SU-DHL-6 (cell line): ENCODE data around the gene GRIN3B.

ENCODE experiments used
- H2AFZ ChIP-seq: fragments of 200-600 bp; sonication (generic); 2 replicates; pipeline ENCODE4 v1.6.1; 2014; ENCODE audit warnings: low read depth, mild to moderate bottlenecking, moderate library complexity, mixed read lengths, antibody characterized with exemption, low read length; ENCODE audit not compliant: severe bottlenecking
- H3F3A ChIP-seq: fragments of 200-600 bp; shearing (Covaris generic); 2 replicates; pipeline ENCODE4 v1.6.0; 2016; ENCODE audit warnings: antibody characterized with exemption, mild to moderate bottlenecking; ENCODE audit not compliant: insufficient read depth
- H3K27ac ChIP-seq: fragments of 200-600 bp; sonication (generic); 2 replicates; pipeline ENCODE4 v1.5.1; 2016; ENCODE audit warnings: low read depth, mild to moderate bottlenecking, low read length, moderate library complexity, mixed read lengths
- H3K27me3 ChIP-seq: fragments of 200-600 bp; sonication (generic), shearing (Covaris generic); 2 replicates; pipeline ENCODE4 v1.6.0; 2014; ENCODE audit warnings: mild to moderate bottlenecking, low read length
- H3K36me3 ChIP-seq: fragments of 200-600 bp; sonication (generic); 2 replicates; pipeline ENCODE4 v1.6.1; 2014; ENCODE audit warnings: mild to moderate bottlenecking, low read length, mixed read lengths
- H3K4me2 ChIP-seq: fragments of 300-600, 200-600 bp; shearing (Covaris generic), sonication (generic); 2 replicates; pipeline ENCODE4 v1.6.0; 2014; ENCODE audit warnings: low read length, low read depth, mild to moderate bottlenecking; ENCODE audit not compliant: poor library complexity, severe bottlenecking
- H3K4me3 ChIP-seq: fragments of 200-600 bp; sonication (generic); 2 replicates; pipeline ENCODE4 v1.5.1; 2014; ENCODE audit warnings: antibody characterized with exemption, low read length, mild to moderate bottlenecking, mixed read lengths; ENCODE audit not compliant: insufficient read depth, poor library complexity, severe bottlenecking
- H3K79me2 ChIP-seq: fragments of 200-600 bp; sonication (generic); 2 replicates; pipeline ENCODE4 v1.6.1; 2014; ENCODE audit warnings: mild to moderate bottlenecking, low read length, moderate library complexity; ENCODE audit not compliant: insufficient read depth
- H3K9ac ChIP-seq: fragments of 200-600 bp; sonication (generic); 2 replicates; pipeline ENCODE4 v1.7.0; 2014; ENCODE audit warnings: mild to moderate bottlenecking, low read length
- H3K9me2 ChIP-seq: fragments of 200-600 bp; sonication (generic); replicated peaks from 2 replicates; pipeline ENCODE4 v1.6.1; 2014; ENCODE audit warnings: low read length; ENCODE audit not compliant: insufficient read depth
- H3K9me3 ChIP-seq: fragments of 200-600 bp; sonication (generic); 2 replicates; pipeline ENCODE4 v1.6.1; 2014; ENCODE audit warnings: low read length, mixed read lengths; ENCODE audit not compliant: insufficient read depth
- H4K20me1 ChIP-seq: fragments of 200-600 bp; sonication (generic); 2 replicates; pipeline ENCODE4 v1.6.1; 2014; ENCODE audit warnings: low read depth, mild to moderate bottlenecking, antibody characterized with exemption, low read length, moderate library complexity, mixed read lengths
- EZH2phosphoT487 ChIP-seq: fragments of 200-600 bp; sonication (generic), shearing (Covaris generic); conservative IDR thresholded peaks from 2 replicates; pipeline ENCODE4 v1.6.1; 2018; ENCODE audit warnings: mild to moderate bottlenecking, antibody characterized with exemption, low read length, moderate library complexity, mixed read lengths
- TF ChIP-seq, protein P1 (sequence below): fragments of 200-600 bp; sonication (generic); IDR thresholded peaks from one replicate; pipeline ENCODE4 v1.5.1; 2017; ENCODE audit warnings: antibody characterized with exemption, mild to moderate bottlenecking, low read length, moderate library complexity; ENCODE audit not compliant: insufficient read depth, poor library complexity, severe bottlenecking

GRIN3B gene

DNA sequence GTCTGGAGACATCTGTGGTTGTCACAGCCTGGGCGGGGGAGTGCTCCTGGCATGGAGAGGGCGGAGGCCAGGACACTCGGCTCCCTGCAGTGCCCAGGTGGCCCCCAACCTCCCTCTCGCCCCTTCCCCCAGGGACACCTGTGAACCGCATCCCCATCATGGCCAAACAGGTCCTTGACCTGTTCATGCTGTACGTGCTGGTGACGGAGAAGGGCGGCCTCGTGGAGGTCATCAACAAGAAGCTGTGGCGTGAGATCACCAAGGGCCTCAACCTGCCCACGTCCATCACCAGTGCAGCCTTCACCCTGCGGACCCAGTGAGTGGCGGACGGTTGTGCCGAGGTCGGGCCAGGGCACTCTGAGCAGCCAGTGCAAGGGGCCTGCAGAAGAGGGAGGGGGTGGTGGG, 36.1 kb upstream of the GRIN3B start:
- Histone ChIP-seq H3K4me2 (no peak overlapping the region), H3K79me2 (no peaks in the 10 kb centered on the region), H4K20me1 (no peaks in the 10 kb centered on the region), H3K9me2 (no peaks in the 10 kb centered on the region), H3K27ac (no peak overlapping the region), H3F3A (no peaks in the 10 kb centered on the region), H3K9me3 (no peaks in the 10 kb centered on the region), H3K4me3 (no peak overlapping the region), H3K27me3 (no peaks in the 10 kb centered on the region), H3K36me3 (no peaks in the 10 kb centered on the region), H3K9ac (no peak overlapping the region), H2AFZ (no peak overlapping the region)
- TF ChIP-seq, protein P1, sequence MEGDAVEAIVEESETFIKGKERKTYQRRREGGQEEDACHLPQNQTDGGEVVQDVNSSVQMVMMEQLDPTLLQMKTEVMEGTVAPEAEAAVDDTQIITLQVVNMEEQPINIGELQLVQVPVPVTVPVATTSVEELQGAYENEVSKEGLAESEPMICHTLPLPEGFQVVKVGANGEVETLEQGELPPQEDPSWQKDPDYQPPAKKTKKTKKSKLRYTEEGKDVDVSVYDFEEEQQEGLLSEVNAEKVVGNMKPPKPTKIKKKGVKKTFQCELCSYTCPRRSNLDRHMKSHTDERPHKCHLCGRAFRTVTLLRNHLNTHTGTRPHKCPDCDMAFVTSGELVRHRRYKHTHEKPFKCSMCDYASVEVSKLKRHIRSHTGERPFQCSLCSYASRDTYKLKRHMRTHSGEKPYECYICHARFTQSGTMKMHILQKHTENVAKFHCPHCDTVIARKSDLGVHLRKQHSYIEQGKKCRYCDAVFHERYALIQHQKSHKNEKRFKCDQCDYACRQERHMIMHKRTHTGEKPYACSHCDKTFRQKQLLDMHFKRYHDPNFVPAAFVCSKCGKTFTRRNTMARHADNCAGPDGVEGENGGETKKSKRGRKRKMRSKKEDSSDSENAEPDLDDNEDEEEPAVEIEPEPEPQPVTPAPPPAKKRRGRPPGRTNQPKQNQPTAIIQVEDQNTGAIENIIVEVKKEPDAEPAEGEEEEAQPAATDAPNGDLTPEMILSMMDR = no peak
- no peak for TF ChIP-seq EZH2phosphoT487

DNA sequence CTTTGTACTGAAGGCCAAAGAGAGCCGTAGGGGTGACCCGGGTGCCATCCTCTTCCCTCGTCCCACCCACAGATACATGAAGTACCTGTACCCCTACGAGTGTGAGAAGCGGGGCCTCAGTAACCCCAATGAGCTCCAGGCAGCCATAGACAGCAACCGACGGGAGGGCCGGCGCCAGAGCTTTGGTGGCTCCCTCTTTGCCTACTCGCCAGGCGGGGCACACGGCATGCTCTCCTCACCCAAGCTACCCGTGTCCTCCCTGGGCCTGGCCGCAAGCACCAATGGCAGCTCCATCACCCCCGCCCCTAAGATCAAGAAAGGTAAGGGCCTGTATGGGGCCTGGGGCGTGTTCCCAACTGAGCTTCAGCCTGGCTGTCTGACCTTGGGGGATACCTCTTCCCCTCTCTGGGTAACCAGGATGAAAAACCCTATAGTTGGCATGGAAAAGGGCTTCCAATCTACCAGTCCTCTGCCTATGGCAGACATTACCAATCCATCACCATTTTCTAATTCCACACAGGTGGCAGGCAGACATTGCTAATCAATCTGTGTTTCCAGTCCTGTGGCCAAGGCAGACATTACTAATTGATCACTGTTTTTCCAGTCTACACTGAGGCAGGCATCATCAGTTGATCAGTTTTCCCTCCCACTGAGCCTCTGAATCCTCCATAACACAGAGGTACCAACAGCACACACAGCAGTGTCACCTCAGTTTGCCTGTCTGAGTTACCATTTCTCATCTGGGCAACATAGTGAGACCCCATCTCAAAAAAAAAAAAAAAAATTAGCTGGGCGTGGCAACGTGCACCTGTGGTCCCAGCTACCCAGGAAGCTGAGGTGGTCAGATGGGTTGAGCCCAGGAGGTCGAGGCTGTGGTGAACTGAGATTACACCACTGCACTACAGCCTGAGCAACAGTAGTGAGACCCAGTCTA, 35.2 kb upstream of the GRIN3B start:
- H3K27ac ChIP-seq = no peak overlapping the region
- no peak for TF ChIP-seq EZH2phosphoT487
- TF ChIP-seq, protein P1 = no peak
- no peak overlapping the region for H3K9ac ChIP-seq
- H3K4me3 ChIP-seq = no peak overlapping the region
- no peaks in the 10 kb centered on the region for H3K9me3 ChIP-seq
- H3K36me3 ChIP-seq = no peaks in the 10 kb centered on the region
- no peaks in the 10 kb centered on the region for H3F3A ChIP-seq
- no peaks in the 10 kb centered on the region for H3K27me3 ChIP-seq
- H3K9me2 ChIP-seq = no peaks in the 10 kb centered on the region
- no peak overlapping the region for H3K4me2 ChIP-seq
- H4K20me1 ChIP-seq = no peaks in the 10 kb centered on the region
- no peaks in the 10 kb centered on the region for H3K79me2 ChIP-seq
- no peak overlapping the region for H2AFZ ChIP-seq

DNA sequence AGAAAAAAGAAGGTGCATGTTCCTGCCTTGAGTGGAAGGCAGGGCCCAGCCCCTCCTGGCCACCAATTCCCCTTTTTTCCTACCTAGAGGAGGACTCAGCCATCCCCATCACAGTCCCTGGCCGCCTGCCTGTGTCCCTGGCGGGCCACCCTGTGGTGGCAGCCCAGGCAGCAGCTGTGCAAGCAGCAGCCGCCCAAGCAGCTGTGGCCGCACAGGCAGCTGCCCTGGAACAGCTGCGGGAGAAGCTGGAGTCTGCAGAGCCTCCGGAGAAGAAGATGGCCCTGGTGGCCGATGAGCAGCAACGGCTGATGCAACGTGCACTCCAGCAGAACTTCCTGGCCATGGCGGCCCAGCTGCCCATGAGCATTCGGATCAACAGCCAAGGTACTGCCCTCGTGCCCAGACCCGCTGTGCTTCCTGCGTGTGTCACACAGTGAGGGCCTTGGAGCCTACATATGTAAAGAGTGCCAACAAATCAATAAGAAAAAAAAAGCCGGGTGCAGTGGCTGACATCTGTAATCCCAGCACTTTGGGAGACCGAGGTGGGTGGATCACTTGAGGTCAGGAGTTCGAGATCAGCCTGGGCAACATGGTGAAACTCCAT, 33.6 kb upstream of the GRIN3B start:
- Histone ChIP-seq H3K4me3 (no peak overlapping the region), H3K9me2 (no peaks in the 10 kb centered on the region), H3K36me3 (no peaks in the 10 kb centered on the region), H3F3A (no peaks in the 10 kb centered on the region), H3K27me3 (no peaks in the 10 kb centered on the region), H3K9me3 (peaks cover 6% of the 10 kb centered on the region; the same call in 1 of the 2 replicates), H3K9ac (no peak overlapping the region), H3K79me2 (no peaks in the 10 kb centered on the region), H3K4me2 (no peak overlapping the region), H2AFZ (no peak overlapping the region), H4K20me1 (no peaks in the 10 kb centered on the region), H3K27ac (no peak overlapping the region)
- TF ChIP-seq, protein P1 = no peak
- TF ChIP-seq EZH2phosphoT487 = no peak
